WTC11 (cell line): ENCODE data around the gene ABHD3. TPM values are rescaled to one million over a fixed set of nuclear protein-coding genes. Genes with fewer than 3 reads are reported as not detected.
"Not testable (repeated sequence)": the region's sequence is repeated elsewhere in the genome, so short reads cannot be mapped to it uniquely, and the experiment has no call there.

Source experiments
- ATAC-seq: fragments of 200-7000 bp; cut with Tn5 transposase; 2 replicates; pipeline ENCODE4 v1.10.0; 2021; ENCODE audit warnings: mild to moderate bottlenecking, moderate library complexity
- CTCF ChIA-PET: fragments of 300-600 bp; sonication (Branson Sonifier 250); formaldehyde crosslinking; loops from one replicate; lab custom pipeline; 2021; ENCODE audit warnings: antibody characterized with exemption; lab: Charles Lee
- POLR2A ChIA-PET: fragments of 350-600 bp; sonication (Branson Sonifier 250); formaldehyde crosslinking; loops from one replicate; lab custom pipeline; 2021; ENCODE audit warnings: antibody characterized with exemption; lab: Charles Lee
- DNase-seq: peaks from one replicate; pipeline ENCODE4 v3.0.0; 2021; ENCODE audit warnings: low spot score
- H3K27ac Mint-ChIP-seq: 2 replicates; pipeline ENCODE4 v1.8.0; 2021; ENCODE audit warnings: mixed read lengths
- H3K27me3 Mint-ChIP-seq: 2 replicates; pipeline ENCODE4 v1.8.0; 2021; ENCODE audit warnings: low read depth, mild to moderate bottlenecking, moderate library complexity, mixed read lengths
- H3K36me3 Mint-ChIP-seq: 2 replicates; pipeline ENCODE4 v1.8.0; 2021; ENCODE audit warnings: mixed read lengths
- H3K4me1 Mint-ChIP-seq: 2 replicates; pipeline ENCODE4 v1.8.0; 2022; ENCODE audit warnings: mixed read lengths
- H3K4me3 Mint-ChIP-seq: 2 replicates; pipeline ENCODE4 v1.8.0; 2021; ENCODE audit warnings: mild to moderate bottlenecking, moderate library complexity, mixed read lengths
- H3K9me3 Mint-ChIP-seq: 2 replicates; pipeline ENCODE4 v1.8.0; 2021; ENCODE audit warnings: mixed read lengths
- CREM ChIP-seq: sonication (generic); formaldehyde crosslinking; IDR thresholded peaks from 2 replicates; pipeline ENCODE4 v1.8.1; 2022; ENCODE audit warnings: mild to moderate bottlenecking, missing genetic modification reagents, moderate library complexity
- EMX1 ChIP-seq: fragments of 250-450 bp; sonication (Bioruptor Pico); IDR thresholded peaks from 2 replicates; pipeline ENCODE4 v1.8.0; 2021; ENCODE audit warnings: mild to moderate bottlenecking
- FOXP1 ChIP-seq: sonication (generic); formaldehyde crosslinking; IDR thresholded peaks from 2 replicates; pipeline ENCODE4 v1.8.0; 2022; ENCODE audit warnings: missing genetic modification reagents, mild to moderate bottlenecking, moderate library complexity, borderline replicate concordance
- GABPB1 ChIP-seq: sonication (generic); formaldehyde crosslinking; IDR thresholded peaks from 2 replicates; pipeline ENCODE4 v1.8.1; 2023; ENCODE audit warnings: mild to moderate bottlenecking, missing genetic modification reagents
- NFYB ChIP-seq: sonication (generic); formaldehyde crosslinking; conservative IDR thresholded peaks from 2 replicates; pipeline ENCODE4 v1.8.0; 2022; ENCODE audit warnings: low read depth, missing genetic modification reagents
- NR1H2 ChIP-seq: sonication (generic); formaldehyde crosslinking; IDR thresholded peaks from 2 replicates; pipeline ENCODE4 v1.9.0; 2021; ENCODE audit warnings: mild to moderate bottlenecking, moderate library complexity, missing genetic modification reagents
- TEAD1 ChIP-seq: sonication (generic); formaldehyde crosslinking; IDR thresholded peaks from 2 replicates; pipeline ENCODE4 v1.8.0; 2022; ENCODE audit warnings: mild to moderate bottlenecking, missing genetic modification reagents
- TP53 ChIP-seq: sonication (generic); formaldehyde crosslinking; IDR thresholded peaks from 2 replicates; pipeline ENCODE4 v1.8.1; 2023; ENCODE audit warnings: mild to moderate bottlenecking, missing genetic modification reagents
- ZNF263 ChIP-seq: sonication (generic); formaldehyde crosslinking; IDR thresholded peaks from 2 replicates; pipeline ENCODE4 v1.8.1; 2022; ENCODE audit warnings: low read depth, mild to moderate bottlenecking, moderate library complexity, missing genetic modification reagents
- ZNF416 ChIP-seq: fragments of 250-450 bp; sonication (Bioruptor Pico); IDR thresholded peaks from 2 replicates; pipeline ENCODE4 v1.9.0; 2021; ENCODE audit warnings: mild to moderate bottlenecking, inconsistent platforms
- total RNA-seq: library from RNA; stranded (reverse); gene quantifications from 3 replicates; pipeline ENCODE4 v1.2.3, GENCODE V29; 2021
- TF ChIP-seq, protein P1 (sequence below): sonication (generic); formaldehyde crosslinking; IDR thresholded peaks from 2 replicates; pipeline ENCODE4 v1.8.0; 2022; ENCODE audit warnings: mild to moderate bottlenecking, missing genetic modification reagents
- TF ChIP-seq, protein P2 (sequence below): sonication (generic); formaldehyde crosslinking; IDR thresholded peaks from 2 replicates; pipeline ENCODE4 v1.8.1; 2022; ENCODE audit warnings: low read depth, mild to moderate bottlenecking, moderate library complexity, missing genetic modification reagents, borderline replicate concordance
- TF ChIP-seq, protein P3 (sequence below): fragments of 250-450 bp; sonication (Bioruptor Pico); conservative IDR thresholded peaks from 2 replicates; pipeline ENCODE4 v1.9.0; 2021; ENCODE audit warnings: mild to moderate bottlenecking
- TF ChIP-seq, protein P4 (sequence below): fragments of 250-450 bp; sonication (Bioruptor Pico); IDR thresholded peaks from 2 replicates; pipeline ENCODE4 v1.9.0; 2021; ENCODE audit warnings: mild to moderate bottlenecking
- TF ChIP-seq, protein P5 (sequence below): fragments of 200-600 bp; IDR thresholded peaks from 2 replicates; pipeline ENCODE4 v1.8.0; 2022; ENCODE audit warnings: antibody characterized with exemption
- TF ChIP-seq, protein P6 (sequence below): sonication (generic); formaldehyde crosslinking; IDR thresholded peaks from 2 replicates; pipeline ENCODE4 v1.8.1; 2022; ENCODE audit warnings: low read depth, missing genetic modification reagents, borderline replicate concordance

Gene ABHD3
- total RNA-seq, 1 experiment from 2014 or later: 11.1 TPM

DNA sequence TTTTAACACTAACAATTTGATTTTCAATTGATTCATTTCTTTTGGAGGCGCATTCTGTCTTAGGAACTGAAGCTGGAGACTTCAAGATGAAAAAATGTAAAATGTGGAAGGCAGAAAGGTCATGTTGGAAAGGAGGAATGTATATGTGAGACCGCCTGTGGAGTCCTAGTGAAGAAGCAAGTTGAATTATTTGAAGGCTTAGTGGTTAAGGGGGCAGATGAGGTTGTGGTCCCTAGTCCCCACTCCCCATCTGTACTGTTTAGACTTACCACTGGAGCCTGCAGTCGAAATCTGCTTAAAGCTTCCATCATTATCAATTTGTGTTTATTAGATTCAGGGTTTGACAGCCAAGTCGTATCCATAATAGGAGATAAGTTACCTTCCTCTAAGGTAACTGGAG is 20.6 kb upstream of the ABHD3 start (continued):
- TF ChIP-seq, protein P1, sequence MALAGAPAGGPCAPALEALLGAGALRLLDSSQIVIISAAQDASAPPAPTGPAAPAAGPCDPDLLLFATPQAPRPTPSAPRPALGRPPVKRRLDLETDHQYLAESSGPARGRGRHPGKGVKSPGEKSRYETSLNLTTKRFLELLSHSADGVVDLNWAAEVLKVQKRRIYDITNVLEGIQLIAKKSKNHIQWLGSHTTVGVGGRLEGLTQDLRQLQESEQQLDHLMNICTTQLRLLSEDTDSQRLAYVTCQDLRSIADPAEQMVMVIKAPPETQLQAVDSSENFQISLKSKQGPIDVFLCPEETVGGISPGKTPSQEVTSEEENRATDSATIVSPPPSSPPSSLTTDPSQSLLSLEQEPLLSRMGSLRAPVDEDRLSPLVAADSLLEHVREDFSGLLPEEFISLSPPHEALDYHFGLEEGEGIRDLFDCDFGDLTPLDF (CRISPR knock-in tag): no peak
- TF ChIP-seq TEAD1 (CRISPR knock-in tag) (no peak), ZNF416 (no peak)
- TF ChIP-seq, all 79 proteins: peak for 0

DNA sequence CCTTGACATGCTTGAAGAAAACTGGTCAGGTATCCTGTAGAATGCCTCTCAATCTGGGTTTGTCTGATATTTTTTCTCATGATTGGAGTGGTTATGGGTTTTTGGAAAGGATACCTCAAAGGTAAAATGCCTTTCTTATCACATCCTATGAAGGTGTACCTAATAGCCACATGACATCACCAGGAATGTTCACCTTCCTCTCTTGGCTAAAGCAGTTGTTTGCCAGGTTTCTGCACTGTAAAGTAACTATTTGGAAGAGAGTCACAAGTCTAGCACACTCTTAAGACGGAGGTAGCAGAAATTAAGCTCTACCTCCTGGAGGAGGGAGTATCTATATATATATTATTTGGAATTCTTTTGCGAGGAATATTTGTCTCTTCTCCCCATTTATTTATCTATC is 18.1 kb upstream of the ABHD3 start:
- H3K36me3 Mint-ChIP-seq: no peaks in the 10 kb centered on the region
- no peak overlapping the region for H3K27ac Mint-ChIP-seq
- POLR2A ChIA-PET: no interaction called here
- DNase-seq (no peak), ATAC-seq (no peak)
- H3K9me3 Mint-ChIP-seq: peaks cover 4% of the 10 kb centered on the region
- CTCF ChIA-PET: no interaction called here
- no peak overlapping the region for H3K4me3 Mint-ChIP-seq
- no peaks in the 10 kb centered on the region; the same call in 1 of the 2 replicates for H3K27me3 Mint-ChIP-seq
- no peaks in the 10 kb centered on the region for H3K4me1 Mint-ChIP-seq
- TF ChIP-seq, protein P2, sequence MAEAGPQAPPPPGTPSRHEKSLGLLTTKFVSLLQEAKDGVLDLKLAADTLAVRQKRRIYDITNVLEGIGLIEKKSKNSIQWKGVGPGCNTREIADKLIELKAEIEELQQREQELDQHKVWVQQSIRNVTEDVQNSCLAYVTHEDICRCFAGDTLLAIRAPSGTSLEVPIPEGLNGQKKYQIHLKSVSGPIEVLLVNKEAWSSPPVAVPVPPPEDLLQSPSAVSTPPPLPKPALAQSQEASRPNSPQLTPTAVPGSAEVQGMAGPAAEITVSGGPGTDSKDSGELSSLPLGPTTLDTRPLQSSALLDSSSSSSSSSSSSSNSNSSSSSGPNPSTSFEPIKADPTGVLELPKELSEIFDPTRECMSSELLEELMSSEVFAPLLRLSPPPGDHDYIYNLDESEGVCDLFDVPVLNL: no peak
- no peak for TF ChIP-seq TEAD1 (CRISPR knock-in tag)
- TF ChIP-seq ZNF263 (CRISPR knock-in tag): no peak

DNA sequence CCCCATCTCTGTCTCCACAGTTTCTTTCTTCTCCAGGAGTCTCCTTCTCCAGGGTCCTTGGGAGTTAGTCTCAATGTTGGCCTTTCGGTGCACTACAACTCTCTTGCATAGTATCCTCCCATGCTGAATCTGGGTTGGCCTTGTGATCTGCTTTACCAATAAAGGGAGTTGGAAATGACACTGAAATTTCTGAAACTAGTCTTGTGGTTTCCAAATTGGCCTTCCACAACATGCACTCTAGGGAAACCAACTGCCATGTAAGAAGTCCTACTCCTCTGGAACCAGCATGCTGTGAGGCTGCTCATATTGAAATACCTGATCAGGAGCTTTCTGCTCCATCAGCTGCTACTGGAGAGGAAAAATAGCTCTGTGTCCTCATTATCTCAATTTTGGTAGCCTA is 9.9 kb upstream of the ABHD3 start:
- 0 out of 2 replicates have a peak, but pooled peaks cover under 1% of the 10 kb centered on the region for H3K4me1 Mint-ChIP-seq
- no peak overlapping the region for H3K4me3 Mint-ChIP-seq
- TF ChIP-seq TP53: no peak
- H3K27me3 Mint-ChIP-seq: peaks cover 8% of the 10 kb centered on the region
- peaks cover 34% of the 10 kb centered on the region for H3K9me3 Mint-ChIP-seq
- ATAC-seq: no peak
- ChIA-PET CTCF (no interaction called here), POLR2A (interaction anchor here (0.6 kb wide), 1 partner anchor 84 kb away, joined by 4 read pairs; no protein-coding TSS in a partner anchor)
- no peak overlapping the region for H3K27ac Mint-ChIP-seq
- H3K36me3 Mint-ChIP-seq: no peaks in the 10 kb centered on the region; the same call in 1 of the 2 replicates
- no peak for DNase-seq

DNA sequence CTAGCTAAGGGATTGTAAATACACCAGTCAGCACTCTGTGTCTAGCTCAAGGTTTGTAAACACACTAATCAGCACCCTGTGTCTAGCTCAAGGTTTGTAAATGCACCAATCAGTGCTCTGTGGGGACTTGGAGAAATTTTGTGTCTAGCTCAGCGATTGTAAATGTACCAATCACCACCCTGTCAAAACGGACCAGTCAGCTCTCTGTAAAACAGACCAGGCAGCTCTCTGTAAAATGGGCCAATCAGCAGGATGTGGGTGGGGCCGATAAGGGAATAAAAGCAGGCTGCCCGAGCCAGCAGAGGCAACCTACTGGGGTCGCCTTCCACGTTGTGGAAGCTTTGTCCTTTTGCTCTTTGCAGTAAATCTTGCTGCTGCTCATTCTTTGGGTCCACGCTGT is 2.6 kb upstream of the ABHD3 start:
- H3K4me3 Mint-ChIP-seq, CTCF ChIA-PET, DNase-seq, H3K27ac Mint-ChIP-seq, ATAC-seq, POLR2A ChIA-PET: not testable (repeated sequence)
- TF ChIP-seq NFYB (CRISPR knock-in tag): 0 out of 2 replicates have a peak, but pooled peaks have one; percentile 30
- Mint-ChIP-seq H3K36me3 (peaks cover 22% of the 10 kb centered on the region), H3K4me1 (peaks cover 17% of the 10 kb centered on the region), H3K9me3 (peaks cover 15% of the 10 kb centered on the region), H3K27me3 (peaks cover 12% of the 10 kb centered on the region)

DNA sequence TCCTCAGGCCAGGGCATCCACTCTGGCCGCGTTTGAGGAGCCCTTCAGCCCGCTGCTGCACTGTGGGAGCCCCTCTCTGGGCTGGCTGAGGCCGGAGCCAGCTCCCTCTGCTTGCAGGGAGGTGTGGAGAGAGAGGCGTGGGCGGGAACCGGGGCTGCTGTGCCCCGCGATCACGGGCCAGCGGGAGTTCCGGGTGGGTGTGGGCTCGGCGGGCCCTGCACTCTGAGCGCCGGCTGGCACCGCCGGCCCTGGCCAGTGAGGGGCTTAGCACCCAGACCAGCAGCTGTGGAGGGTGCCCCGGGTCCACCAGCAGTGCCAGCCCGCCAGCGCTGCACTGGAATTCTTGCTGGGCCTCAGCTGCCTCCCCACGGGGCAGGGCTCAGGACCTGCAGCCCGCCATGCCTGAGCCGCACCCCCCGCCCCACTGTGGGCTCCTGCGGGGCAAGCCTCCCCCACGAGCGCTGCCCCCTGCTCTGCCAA is 1.9 kb upstream of the ABHD3 start:
- CTCF ChIA-PET: no interaction called here
- TF ChIP-seq, protein P3, sequence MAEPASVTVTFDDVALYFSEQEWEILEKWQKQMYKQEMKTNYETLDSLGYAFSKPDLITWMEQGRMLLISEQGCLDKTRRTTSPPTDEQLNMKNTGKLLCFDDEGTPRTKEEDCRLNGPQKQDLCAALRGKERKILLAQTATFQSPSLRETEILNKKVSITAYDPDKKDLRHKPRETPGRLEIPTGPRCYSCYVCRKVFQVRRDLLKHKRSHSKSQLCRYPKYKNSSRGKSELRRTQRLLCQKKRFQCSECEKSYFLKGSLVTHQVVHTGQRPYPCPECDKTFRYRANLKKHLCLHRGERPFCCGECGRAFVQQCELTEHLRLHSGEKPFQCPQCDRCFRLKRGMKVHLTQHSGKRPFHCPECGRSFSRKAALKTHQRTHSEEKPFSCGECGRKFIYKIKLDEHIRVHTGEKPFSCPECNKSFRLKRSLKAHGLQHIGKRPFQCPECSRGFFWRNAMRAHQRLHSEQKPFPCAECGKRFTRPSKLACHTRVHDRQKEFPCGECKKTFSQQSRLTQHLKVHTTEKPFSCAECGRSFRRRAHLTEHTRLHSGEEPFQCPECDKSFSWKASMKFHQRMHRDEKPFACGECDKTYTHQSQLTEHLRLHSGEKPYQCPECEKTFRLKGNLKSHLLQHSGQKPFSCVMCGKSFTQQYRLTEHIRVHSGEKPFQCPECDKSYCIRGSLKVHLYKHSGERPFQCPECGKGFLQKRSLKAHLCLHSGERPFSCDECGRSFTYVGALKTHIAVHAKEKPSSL: no peak
- TF ChIP-seq, protein P4, sequence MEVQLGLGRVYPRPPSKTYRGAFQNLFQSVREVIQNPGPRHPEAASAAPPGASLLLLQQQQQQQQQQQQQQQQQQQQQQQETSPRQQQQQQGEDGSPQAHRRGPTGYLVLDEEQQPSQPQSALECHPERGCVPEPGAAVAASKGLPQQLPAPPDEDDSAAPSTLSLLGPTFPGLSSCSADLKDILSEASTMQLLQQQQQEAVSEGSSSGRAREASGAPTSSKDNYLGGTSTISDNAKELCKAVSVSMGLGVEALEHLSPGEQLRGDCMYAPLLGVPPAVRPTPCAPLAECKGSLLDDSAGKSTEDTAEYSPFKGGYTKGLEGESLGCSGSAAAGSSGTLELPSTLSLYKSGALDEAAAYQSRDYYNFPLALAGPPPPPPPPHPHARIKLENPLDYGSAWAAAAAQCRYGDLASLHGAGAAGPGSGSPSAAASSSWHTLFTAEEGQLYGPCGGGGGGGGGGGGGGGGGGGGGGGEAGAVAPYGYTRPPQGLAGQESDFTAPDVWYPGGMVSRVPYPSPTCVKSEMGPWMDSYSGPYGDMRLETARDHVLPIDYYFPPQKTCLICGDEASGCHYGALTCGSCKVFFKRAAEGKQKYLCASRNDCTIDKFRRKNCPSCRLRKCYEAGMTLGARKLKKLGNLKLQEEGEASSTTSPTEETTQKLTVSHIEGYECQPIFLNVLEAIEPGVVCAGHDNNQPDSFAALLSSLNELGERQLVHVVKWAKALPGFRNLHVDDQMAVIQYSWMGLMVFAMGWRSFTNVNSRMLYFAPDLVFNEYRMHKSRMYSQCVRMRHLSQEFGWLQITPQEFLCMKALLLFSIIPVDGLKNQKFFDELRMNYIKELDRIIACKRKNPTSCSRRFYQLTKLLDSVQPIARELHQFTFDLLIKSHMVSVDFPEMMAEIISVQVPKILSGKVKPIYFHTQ (CRISPR knock-in tag): no peak
- no peak for TF ChIP-seq GABPB1 (CRISPR knock-in tag)
- TF ChIP-seq, protein P5, sequence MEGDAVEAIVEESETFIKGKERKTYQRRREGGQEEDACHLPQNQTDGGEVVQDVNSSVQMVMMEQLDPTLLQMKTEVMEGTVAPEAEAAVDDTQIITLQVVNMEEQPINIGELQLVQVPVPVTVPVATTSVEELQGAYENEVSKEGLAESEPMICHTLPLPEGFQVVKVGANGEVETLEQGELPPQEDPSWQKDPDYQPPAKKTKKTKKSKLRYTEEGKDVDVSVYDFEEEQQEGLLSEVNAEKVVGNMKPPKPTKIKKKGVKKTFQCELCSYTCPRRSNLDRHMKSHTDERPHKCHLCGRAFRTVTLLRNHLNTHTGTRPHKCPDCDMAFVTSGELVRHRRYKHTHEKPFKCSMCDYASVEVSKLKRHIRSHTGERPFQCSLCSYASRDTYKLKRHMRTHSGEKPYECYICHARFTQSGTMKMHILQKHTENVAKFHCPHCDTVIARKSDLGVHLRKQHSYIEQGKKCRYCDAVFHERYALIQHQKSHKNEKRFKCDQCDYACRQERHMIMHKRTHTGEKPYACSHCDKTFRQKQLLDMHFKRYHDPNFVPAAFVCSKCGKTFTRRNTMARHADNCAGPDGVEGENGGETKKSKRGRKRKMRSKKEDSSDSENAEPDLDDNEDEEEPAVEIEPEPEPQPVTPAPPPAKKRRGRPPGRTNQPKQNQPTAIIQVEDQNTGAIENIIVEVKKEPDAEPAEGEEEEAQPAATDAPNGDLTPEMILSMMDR: no peak
- TF ChIP-seq NR1H2 (CRISPR knock-in tag): no peak
- no peak for TF ChIP-seq EMX1 (CRISPR knock-in tag)
- TF ChIP-seq CREM (CRISPR knock-in tag): no peak
- TF ChIP-seq, protein P6, sequence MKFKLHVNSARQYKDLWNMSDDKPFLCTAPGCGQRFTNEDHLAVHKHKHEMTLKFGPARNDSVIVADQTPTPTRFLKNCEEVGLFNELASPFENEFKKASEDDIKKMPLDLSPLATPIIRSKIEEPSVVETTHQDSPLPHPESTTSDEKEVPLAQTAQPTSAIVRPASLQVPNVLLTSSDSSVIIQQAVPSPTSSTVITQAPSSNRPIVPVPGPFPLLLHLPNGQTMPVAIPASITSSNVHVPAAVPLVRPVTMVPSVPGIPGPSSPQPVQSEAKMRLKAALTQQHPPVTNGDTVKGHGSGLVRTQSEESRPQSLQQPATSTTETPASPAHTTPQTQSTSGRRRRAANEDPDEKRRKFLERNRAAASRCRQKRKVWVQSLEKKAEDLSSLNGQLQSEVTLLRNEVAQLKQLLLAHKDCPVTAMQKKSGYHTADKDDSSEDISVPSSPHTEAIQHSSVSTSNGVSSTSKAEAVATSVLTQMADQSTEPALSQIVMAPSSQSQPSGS: no peak
- TF ChIP-seq FOXP1 (CRISPR knock-in tag): no peak
- TF ChIP-seq, all 79 proteins: peak for 0
- no peak for ATAC-seq
- Mint-ChIP-seq H3K27ac (no peak overlapping the region), H3K4me1 (peaks cover 17% of the 10 kb centered on the region), H3K27me3 (peaks cover 12% of the 10 kb centered on the region), H3K4me3 (no peak overlapping the region), H3K36me3 (peaks cover 22% of the 10 kb centered on the region), H3K9me3 (peaks cover 15% of the 10 kb centered on the region)
- no peak for DNase-seq
- POLR2A ChIA-PET: no interaction called here
